NCI-H1436 (cell line): ENCODE results near the gene DDX24.

ENCODE experiments used
- DNase-seq: peaks from one replicate; lab custom pipeline; 2025; lab: John Stamatoyannopoulos, UW

DDX24 gene

GRCh38 chr14:94046696-94047250, 34.2 kb downstream of the DDX24 start:
- DNase-seq, result no peak

DNA sequence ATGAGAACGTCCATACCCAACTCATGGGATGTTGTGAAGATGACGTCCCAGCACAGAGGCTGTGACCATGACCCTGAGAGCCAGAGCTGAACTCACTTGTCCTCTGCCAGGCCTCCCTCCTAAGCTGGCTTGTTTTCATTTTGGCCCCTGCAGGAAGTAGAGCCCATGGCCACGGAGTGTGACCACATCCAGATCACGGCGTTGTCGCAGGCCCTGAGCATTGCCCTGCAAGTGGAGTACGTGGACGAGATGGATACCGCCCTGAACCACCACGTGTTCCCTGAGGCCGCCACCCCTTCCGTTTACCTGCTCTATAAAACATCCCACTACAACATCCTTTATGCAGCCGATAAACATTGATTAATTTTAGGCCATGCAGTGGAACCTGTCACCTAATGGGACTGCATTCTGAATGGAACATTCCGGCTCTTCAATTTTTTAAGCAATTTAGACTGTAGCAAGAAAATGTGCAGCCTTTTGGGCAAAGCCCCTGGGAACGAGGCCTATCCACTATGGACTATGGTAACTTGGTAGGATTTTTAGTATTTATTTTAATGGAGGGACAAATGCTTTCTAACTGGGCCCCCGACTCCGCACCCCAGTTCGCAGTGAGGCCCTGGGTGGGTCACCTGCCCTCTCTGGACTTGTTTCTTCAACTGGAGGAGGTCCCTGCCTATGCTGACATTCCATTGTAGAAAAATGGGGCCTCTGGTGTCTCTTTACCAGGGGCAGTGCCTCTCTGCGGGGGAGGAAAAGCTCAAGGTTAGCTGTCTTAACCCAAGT, 35.2 kb downstream of the DDX24 start:
- no peak for DNase-seq

- DNase-seq, result no peak
Measured at GRCh38 chr14:94045101-94045500, 35.9 kb downstream of the DDX24 start.

DNA sequence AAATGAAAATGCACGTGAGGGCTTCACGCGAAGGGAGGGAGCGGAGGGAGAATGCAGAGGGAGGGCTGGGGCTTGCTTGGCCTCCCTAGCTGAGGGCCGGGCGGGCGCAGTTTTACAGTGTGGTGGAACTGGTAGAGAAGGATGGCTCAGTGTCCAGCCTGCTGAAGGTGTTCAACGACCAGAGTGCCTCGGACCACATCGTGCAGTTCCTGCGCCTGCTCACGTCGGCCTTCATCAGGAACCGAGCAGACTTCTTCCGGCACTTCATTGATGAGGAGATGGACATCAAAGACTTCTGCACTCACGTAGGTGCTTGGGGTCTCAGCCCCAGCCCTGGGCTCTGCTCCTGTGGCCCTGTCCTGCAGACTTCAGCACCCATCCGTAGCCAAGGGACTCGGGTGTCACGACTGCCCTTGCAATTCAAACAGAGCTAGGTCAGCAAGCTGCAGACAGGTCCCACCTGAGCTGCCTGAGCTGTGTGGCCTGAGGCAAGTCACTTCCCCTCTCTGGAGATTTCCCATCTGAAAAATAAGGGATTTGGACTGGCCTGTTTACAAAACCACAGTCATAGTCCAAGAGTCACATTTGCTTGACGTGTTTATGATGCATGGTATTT, 36.4 kb downstream of the DDX24 start:
- no peak for DNase-seq

GRCh38 chr14:94043756-94044475, 37.1 kb downstream of the DDX24 start:
- no peak for DNase-seq

GRCh38 chr14:94043111-94043755, 37.8 kb downstream of the DDX24 start:
- DNase-seq, result no peak

- no peak for DNase-seq
Measured at GRCh38 chr14:94042433-94043091, 38.4 kb downstream of the DDX24 start.

DNA sequence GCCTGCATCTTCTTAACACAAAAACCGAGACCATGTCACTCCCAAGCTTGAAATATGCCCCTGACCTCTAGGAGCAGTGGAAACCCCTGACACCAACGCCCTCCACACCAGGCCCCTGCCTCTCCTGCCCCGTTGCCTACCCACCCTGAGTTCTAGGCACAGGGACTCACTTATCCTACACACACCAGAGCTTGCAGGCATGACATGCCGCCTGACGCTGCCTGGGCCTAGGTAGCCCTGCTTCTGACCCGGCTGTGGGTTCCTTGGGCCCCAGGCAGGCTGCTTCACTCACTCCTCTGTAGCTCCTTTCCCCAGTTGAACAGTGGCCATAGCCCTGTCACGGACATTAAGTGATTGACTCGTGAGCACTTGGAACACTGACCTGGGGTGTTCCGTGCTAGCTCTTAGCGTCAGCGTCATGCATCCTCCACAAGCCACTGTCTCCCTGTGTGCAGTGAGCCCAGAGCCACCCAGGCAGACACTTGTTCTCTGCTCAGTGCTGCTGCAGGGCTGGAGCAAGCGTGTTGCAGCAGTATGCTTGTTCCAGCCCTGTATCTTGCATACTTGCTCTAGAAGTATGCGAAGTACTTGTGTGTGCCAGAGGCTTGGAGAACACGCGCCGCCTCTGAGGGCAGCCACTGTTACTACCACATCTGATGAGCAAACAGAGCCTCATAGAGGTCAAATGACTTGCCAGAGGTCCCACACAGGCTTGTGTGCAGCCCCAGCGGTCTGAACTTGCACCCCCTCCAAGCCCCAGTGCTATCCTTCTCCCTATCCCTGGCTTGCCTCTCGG, 39.3 kb downstream of the DDX24 start:
- no peak for DNase-seq

GRCh38 chr14:94040796-94041195, 40.2 kb downstream of the DDX24 start:
- DNase-seq, result no peak

DNA sequence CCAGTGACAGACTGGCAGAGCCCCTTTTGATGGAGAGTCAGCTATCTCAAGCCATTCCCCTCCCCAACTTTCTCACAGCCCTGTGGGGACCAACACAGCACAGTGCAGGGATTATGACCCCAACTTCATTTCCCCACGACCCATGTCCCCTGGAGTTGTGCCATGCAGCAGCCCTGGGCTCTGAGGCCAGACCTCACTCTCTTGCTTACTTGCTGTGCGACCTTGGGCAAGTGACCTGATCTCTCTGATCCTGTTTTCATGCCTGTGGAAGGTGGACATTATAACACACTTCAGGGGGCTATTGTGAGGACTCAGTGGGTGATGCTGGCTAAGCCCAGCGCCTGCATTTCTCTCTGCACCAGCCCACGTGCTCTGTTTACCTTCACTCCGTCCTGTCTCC, 40.8 kb downstream of the DDX24 start:
- no peak for DNase-seq

DNA sequence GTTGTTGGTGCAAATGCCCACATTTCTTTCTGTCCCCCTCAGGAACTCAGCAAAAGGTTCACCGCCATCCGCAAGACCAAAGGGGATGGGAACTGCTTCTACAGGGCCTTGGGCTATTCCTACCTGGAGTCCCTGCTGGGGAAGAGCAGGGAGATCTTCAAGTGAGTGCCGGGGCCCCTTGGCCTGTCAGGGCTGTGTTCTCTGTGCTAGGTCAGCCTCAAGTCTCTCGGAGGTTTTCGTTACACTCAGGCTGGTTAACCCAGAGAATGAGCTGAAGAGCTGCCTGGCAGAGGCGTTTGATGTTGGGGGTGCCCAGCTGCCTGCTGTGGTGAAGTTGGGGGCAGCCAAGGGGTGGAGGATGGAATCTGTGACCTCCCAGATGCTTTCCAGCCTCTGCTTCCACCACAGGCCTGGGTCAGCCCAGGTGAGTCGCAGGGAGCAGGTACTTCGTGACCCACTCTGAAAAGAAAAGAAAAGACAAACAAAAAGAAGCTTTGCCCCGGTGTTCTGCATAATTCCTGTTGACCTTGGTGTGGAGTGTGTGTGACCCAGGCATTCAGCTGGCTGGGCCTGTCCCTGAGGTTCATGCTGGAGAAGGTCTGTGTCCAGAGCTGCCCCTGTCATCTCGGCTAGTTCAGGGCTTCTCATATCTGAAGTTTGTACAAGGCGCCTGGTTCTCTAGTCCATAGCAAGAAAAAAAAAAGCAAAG, 41.9 kb downstream of the DDX24 start:
- no peak for DNase-seq

- DNase-seq, result no peak
Measured at GRCh38 chr14:94038510-94038909, 42.5 kb downstream of the DDX24 start.

GRCh38 chr14:94037954-94038353, 43.0 kb downstream of the DDX24 start:
- no peak for DNase-seq

- no peak for DNase-seq
Measured at GRCh38 chr14:94036313-94037167, 44.5 kb downstream of the DDX24 start.

- no peak for DNase-seq
Measured at GRCh38 chr14:94034886-94035285, 46.1 kb downstream of the DDX24 start.

DNA sequence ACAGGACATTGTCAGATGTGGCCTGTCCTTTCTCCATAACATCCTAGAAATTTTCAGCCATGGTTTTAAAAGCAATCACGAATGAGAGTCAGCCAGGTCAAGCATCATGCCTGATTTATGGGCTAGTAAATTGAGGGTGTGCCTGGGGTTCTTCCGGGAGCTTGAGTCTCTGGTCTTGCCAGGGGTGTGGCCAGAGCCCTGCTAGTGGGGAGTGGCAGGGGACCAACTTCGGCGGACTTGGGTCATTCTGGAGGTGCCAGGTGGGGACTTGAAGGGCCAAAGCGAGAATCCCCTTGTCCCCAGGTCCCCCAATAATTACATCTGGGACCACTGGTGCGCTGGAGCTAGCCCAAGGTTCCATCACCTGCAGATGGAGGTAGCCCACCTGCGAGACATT, 49.1 kb downstream of the DDX24 start:
- DNase-seq, result no peak

DNA sequence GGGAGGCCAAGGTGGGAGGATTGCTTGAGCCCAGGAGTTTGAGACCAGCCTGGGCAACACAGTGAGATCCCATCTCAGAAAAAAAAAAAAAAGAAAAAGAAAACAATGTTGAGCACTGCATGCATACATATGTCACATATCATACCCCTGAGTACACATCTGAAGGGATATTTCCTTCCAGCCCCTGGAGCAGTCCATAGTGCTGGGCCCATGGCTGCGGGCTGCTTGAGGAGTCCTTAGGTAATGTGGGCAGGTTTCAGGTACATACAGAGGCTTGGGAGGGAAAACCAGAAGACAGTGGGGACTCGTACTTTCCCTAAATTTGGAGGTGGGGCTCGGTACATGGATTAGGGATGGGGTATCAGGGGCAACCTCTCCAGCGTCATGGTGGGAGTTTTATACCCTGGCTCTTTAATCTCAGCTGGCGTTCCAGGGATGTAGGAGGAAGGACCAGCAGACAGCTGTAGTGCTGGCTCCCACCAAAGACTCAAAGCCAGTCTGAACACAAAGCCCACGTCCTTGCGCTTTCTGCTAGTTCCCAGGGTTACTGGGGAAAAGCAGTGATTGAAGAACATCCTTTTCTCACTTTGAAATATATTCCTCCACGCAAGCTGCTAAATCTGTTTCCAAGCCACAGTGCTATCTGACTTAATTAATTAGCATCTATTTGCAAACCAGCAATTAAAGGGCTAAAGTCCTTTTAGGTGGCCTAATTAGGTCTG, 49.7 kb downstream of the DDX24 start:
- no peak for DNase-seq

DNA sequence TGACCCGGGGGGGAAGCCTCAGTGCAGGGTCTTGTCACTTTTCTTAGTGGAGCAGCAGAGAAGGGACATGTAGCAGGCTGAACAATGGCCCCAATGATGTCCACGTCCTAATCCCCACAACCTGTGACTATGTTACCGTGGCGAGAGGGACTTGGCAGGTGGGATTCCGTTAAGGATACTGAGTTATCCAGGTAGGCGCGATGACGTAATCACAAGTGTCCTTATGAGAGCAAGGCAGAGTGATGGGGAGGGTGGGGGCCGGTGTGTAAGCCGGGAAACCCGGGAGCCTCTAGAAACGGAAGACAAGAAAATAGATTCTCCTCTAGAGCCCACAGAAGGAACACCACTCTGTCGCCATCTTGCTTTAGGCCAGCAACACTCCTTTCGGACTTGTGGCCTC, 50.4 kb downstream of the DDX24 start:
- DNase-seq, result no peak
